Activated CD8-positive, alpha-beta memory T cell treated with anti-CD3 and anti-CD28 coated beads, Interleukin-2, amount 10 ng/mL, durations not matched to agents 7 days and 5 days (primary cell): ENCODE measurements around the gene SIPA1L3. TPM values are rescaled to one million over a fixed set of nuclear protein-coding genes. Genes with fewer than 3 reads are reported as not detected.
"Not testable (repeated sequence)": the region's sequence is repeated elsewhere in the genome, so short reads cannot be mapped to it uniquely, and the experiment has no call there.

Experiments
- ATAC-seq: fragments of 150-1000 bp; cut with Tn5 transposase; one replicate; pipeline ENCODE4 v1.10.0; 2021; ENCODE audit warnings: moderate library complexity
- CTCF ChIA-PET: fragments of 350-600 bp; sonication (Branson Sonifier 250); formaldehyde crosslinking; loops from one replicate; lab custom pipeline; 2021; ENCODE audit warnings: antibody characterized with exemption; lab: Charles Lee
- DNase-seq: peaks from one replicate; pipeline ENCODE4 v3.0.0-alpha.2; 2020
- H3K27ac Mint-ChIP-seq: one replicate; pipeline ENCODE4 v1.8.0; 2021; ENCODE audit warnings: mild to moderate bottlenecking, mixed read lengths
- H3K27me3 Mint-ChIP-seq: one replicate; pipeline ENCODE4 v1.8.0; 2021; ENCODE audit warnings: mixed read lengths
- H3K36me3 Mint-ChIP-seq: one replicate; pipeline ENCODE4 v1.8.0; 2021; ENCODE audit warnings: mild to moderate bottlenecking, mixed read lengths
- H3K4me1 Mint-ChIP-seq: one replicate; pipeline ENCODE4 v1.8.0; 2021; ENCODE audit warnings: mixed read lengths
- H3K4me3 Mint-ChIP-seq: one replicate; pipeline ENCODE4 v1.8.0; 2021; ENCODE audit warnings: mild to moderate bottlenecking, moderate library complexity, mixed read lengths
- H3K9me3 Mint-ChIP-seq: one replicate; pipeline ENCODE4 v1.8.0; 2022; ENCODE audit warnings: low read depth, mixed read lengths
- total RNA-seq, 2 experiments: library from RNA; stranded (reverse); gene quantifications; one replicate each; pipeline ENCODE4 v1.2.3, GENCODE V29; 2021

SIPA1L3 gene
- total RNA-seq, 2 experiments from 2014 or later, result 16.6 to 21.6 TPM

GRCh38 chr19:38022791-38023670 lies 116.0 kb downstream of the SIPA1L3 start:
- no peak for DNase-seq
- Mint-ChIP-seq H3K27me3 (no peaks in the 10 kb centered on the region), H3K4me1 (no peaks in the 10 kb centered on the region), H3K36me3 (no peaks in the 10 kb centered on the region), H3K27ac (no peak overlapping the region), H3K9me3 (no peaks in the 10 kb centered on the region), H3K4me3 (no peak overlapping the region)
- CTCF ChIA-PET, result interaction anchor here (0.6 kb wide), 1 partner anchor 142 kb away, joined by 3 read pairs; no protein-coding TSS in a partner anchor
- ATAC-seq, result no peak

DNA sequence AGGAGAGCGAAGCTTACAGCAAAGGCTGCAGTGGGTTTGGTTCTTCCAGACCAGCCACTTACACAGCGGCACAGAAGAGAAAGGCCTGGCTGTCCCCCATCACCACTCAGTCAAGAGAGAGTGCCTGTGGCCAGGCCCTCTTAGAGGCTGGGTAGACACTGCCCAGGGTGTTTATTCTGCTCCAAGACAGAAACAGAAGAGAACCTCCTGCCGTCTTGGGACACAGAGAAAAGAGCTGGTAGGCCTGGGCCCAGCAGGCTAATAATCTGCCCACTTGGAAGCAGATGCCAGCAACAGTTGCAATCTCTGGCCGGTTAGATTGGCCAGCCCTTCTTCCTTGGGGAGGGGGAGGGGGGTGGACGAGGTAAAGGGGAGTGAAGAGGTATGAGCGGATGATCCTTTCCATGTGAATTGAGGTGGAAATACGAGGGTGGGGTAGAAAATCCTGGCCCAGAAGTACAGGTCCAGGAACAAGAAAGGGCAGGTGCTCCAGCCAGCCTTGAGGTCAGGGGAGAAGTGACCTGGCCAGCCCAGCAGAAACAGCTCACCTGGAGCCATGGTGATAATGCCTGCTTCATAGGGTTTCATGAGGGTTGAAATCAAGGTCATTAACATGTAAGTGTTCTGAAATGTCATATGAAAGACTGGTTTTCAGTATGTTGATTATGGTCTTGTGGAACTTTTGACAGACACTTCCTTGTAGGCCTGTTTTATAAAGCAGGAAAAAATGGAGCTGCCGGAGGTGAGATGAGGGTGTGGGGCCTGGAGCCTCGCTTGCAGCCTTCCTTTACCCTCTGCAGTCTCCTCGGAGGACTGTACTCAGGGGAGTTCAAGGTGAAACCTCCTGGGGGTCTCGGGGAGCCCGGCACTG lies 116.9 kb downstream of the SIPA1L3 start:
- H3K4me3 Mint-ChIP-seq, result no peak overlapping the region
- ATAC-seq (no peak), DNase-seq (no peak)
- no peaks in the 10 kb centered on the region for H3K4me1 Mint-ChIP-seq
- H3K36me3 Mint-ChIP-seq, result no peaks in the 10 kb centered on the region
- no peaks in the 10 kb centered on the region for H3K9me3 Mint-ChIP-seq
- no peak overlapping the region for H3K27ac Mint-ChIP-seq
- H3K27me3 Mint-ChIP-seq, result no peaks in the 10 kb centered on the region
- CTCF ChIA-PET, result interaction anchor here (1.0 kb wide), 1 partner anchor 18 kb away, joined by 3 read pairs; no protein-coding TSS in a partner anchor

- no peak overlapping the region for H3K4me3 Mint-ChIP-seq
- no peak overlapping the region for H3K27ac Mint-ChIP-seq
- H3K36me3 Mint-ChIP-seq, result no peaks in the 10 kb centered on the region
- H3K4me1 Mint-ChIP-seq, result no peaks in the 10 kb centered on the region
- no peak for ATAC-seq
- no peak for DNase-seq
- no peaks in the 10 kb centered on the region for H3K27me3 Mint-ChIP-seq
- CTCF ChIA-PET, result no interaction called here
- H3K9me3 Mint-ChIP-seq, result no peaks in the 10 kb centered on the region
These were observed 118.2 kb downstream of the SIPA1L3 start for GRCh38 chr19:38024992-38025908.

- no peaks in the 10 kb centered on the region for H3K27me3 Mint-ChIP-seq
- CTCF ChIA-PET, result no interaction called here
- DNase-seq, result no peak
- H3K36me3 Mint-ChIP-seq, result no peaks in the 10 kb centered on the region
- H3K27ac Mint-ChIP-seq, result no peak overlapping the region
- no peaks in the 10 kb centered on the region for H3K9me3 Mint-ChIP-seq
- no peak overlapping the region for H3K4me3 Mint-ChIP-seq
- no peaks in the 10 kb centered on the region for H3K4me1 Mint-ChIP-seq
- no peak for ATAC-seq
These were observed 118.9 kb downstream of the SIPA1L3 start for GRCh38 chr19:38025909-38026307.

DNA sequence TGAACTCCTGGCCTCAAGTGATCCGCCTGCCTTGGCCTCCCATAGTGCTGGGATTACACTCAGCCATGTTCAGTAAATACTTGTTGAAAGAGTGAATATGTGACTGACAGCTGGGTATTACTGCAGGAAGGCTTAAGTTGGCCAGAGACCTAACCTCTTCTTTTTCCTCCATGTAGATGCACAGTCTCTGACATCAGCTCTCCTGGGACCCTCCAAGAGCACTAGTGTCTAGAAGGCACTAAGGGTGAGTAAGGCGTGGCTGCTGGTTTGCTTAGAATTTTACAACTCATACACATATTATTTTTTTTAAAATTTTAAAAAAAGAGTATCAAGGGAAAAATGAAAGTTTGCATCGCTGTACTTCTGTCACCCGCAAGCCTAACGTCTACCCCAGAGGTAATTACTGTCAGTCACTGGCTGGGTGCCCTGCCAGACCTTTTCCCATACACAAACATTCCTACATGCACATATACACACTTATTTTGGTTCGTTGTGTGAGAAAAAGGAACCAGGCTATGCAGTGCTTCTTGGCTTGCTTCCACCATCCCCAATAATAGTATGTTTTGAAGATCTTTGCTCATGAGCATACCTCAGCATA lies 122.0 kb downstream of the SIPA1L3 start:
- no peaks in the 10 kb centered on the region for H3K9me3 Mint-ChIP-seq
- CTCF ChIA-PET, result no interaction called here

GRCh38 chr19:38030001-38030400 lies 123.0 kb downstream of the SIPA1L3 start:
- H3K9me3 Mint-ChIP-seq, H3K4me3 Mint-ChIP-seq, H3K27ac Mint-ChIP-seq, H3K27me3 Mint-ChIP-seq, H3K36me3 Mint-ChIP-seq, DNase-seq, H3K4me1 Mint-ChIP-seq, CTCF ChIA-PET, ATAC-seq: not testable (repeated sequence)

More for the DNA sequence above, 122.0 kb downstream of the SIPA1L3 start:
- ATAC-seq (no peak), DNase-seq (no peak)
- Mint-ChIP-seq H3K36me3 (peaks cover 1% of the 10 kb centered on the region), H3K27me3 (no peaks in the 10 kb centered on the region), H3K4me1 (no peaks in the 10 kb centered on the region), H3K4me3 (no peak overlapping the region), H3K27ac (no peak overlapping the region)

DNA sequence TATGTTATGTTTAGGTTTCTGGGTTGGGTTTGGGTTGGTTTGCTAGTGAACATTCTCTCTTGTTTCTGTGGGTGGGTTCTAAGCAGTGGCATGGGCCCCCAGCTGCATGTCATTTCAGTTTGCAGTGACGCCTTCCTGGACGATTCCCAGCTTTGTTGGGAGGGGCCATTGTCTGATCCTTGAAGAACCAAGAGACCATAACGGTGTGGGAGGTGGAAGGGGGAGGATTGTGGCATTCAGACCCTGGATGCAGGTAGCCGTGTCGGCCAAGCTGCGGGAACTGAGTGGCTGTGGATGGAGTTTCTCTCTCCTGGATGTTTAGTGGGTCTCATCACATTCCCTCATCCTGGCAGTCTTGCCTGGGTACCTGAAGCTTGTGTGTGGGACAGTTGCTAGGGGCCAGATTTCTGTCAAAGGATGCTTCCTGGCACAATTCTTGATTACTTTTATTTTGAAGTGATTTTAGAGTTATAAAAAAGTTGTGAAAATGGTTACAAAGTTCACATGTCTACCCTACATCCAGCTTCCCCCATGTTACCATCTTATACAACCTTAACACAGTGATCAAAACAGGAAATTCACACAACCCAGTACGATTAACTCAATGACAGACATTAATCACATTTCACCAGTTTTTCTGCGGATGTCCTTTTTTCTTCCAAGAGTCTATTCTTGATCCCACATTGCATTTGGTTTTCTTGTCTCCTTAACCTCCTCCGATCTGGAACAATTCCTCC lies 123.8 kb downstream of the SIPA1L3 start:
- H3K9me3 Mint-ChIP-seq, result no peaks in the 10 kb centered on the region
- ATAC-seq, result no peak
- H3K27ac Mint-ChIP-seq, result no peak overlapping the region
- CTCF ChIA-PET, result interaction anchor here (0.6 kb wide), 1 partner anchor 199 kb away, joined by 4 read pairs; no protein-coding TSS in a partner anchor
- H3K27me3 Mint-ChIP-seq, result no peaks in the 10 kb centered on the region
- no peak for DNase-seq
- peaks cover 1% of the 10 kb centered on the region for H3K36me3 Mint-ChIP-seq
- H3K4me1 Mint-ChIP-seq, result no peaks in the 10 kb centered on the region
- no peak overlapping the region for H3K4me3 Mint-ChIP-seq

GRCh38 chr19:38031423-38031770 lies 124.4 kb downstream of the SIPA1L3 start:
- Mint-ChIP-seq H3K27ac (no peak overlapping the region), H3K27me3 (no peaks in the 10 kb centered on the region), H3K36me3 (peaks cover 1% of the 10 kb centered on the region), H3K4me1 (no peaks in the 10 kb centered on the region), H3K9me3 (no peaks in the 10 kb centered on the region), H3K4me3 (no peak overlapping the region)
- DNase-seq, result no peak
- ATAC-seq, result no peak
- CTCF ChIA-PET, result interaction anchor here (0.6 kb wide), 1 partner anchor 199 kb away, joined by 4 read pairs; no protein-coding TSS in a partner anchor

- Mint-ChIP-seq H3K36me3 (peaks cover 1% of the 10 kb centered on the region), H3K4me3 (no peak overlapping the region), H3K27me3 (no peaks in the 10 kb centered on the region), H3K9me3 (no peaks in the 10 kb centered on the region), H3K27ac (no peak overlapping the region), H3K4me1 (no peaks in the 10 kb centered on the region)
- CTCF ChIA-PET, result no interaction called here
- ATAC-seq (no peak), DNase-seq (no peak)
These were observed 125.1 kb downstream of the SIPA1L3 start for GRCh38 chr19:38032151-38032550.

GRCh38 chr19:38032951-38033350 lies 125.9 kb downstream of the SIPA1L3 start:
- DNase-seq (no peak), ATAC-seq (no peak)
- Mint-ChIP-seq H3K36me3 (peaks cover 1% of the 10 kb centered on the region), H3K4me1 (no peaks in the 10 kb centered on the region), H3K4me3 (no peak overlapping the region), H3K9me3 (no peaks in the 10 kb centered on the region), H3K27ac (no peak overlapping the region), H3K27me3 (no peaks in the 10 kb centered on the region)
- CTCF ChIA-PET, result no interaction called here

- Mint-ChIP-seq H3K27me3 (no peaks in the 10 kb centered on the region), H3K4me3 (no peak overlapping the region), H3K27ac (no peak overlapping the region), H3K9me3 (no peaks in the 10 kb centered on the region), H3K4me1 (no peaks in the 10 kb centered on the region), H3K36me3 (peaks cover 1% of the 10 kb centered on the region)
- ATAC-seq, result no peak
- CTCF ChIA-PET, result no interaction called here
- DNase-seq, result no peak
These were observed 126.9 kb downstream of the SIPA1L3 start for GRCh38 chr19:38033658-38034491.
